Immature natural killer cell (primary cell): ENCODE measurements around the gene EIF4A2. TPM values are rescaled to one million over a fixed set of nuclear protein-coding genes. Genes with fewer than 3 reads are reported as not detected.
"Not testable (repeated sequence)": the region's sequence is repeated elsewhere in the genome, so short reads cannot be mapped to it uniquely, and the experiment has no call there.

ENCODE experiments used
- DNase-seq, 3 donors: peaks; one replicate each; pipeline ENCODE4 v3.0.0; 2022; ENCODE audit warnings: mixed read lengths in 1 of 3
- H3K27ac Mint-ChIP-seq, 6 donors: one replicate each; pipeline ENCODE4 v1.8.0; 2020; ENCODE audit warnings: mixed read lengths in 6 of 6, mild to moderate bottlenecking in 5 of 6, inconsistent platforms in 4 of 6, moderate library complexity in 3 of 6
- H3K27me3 Mint-ChIP-seq, 3 donors: one replicate each; pipeline ENCODE4 v1.8.0; 2020 to 2021; ENCODE audit warnings: low read depth in 3 of 3, mild to moderate bottlenecking in 3 of 3, mixed read lengths in 3 of 3, moderate library complexity in 3 of 3, inconsistent platforms in 1 of 3
- H3K36me3 Mint-ChIP-seq, 3 donors: one replicate each; pipeline ENCODE4 v1.8.0; 2020; ENCODE audit warnings: mixed read lengths in 3 of 3, inconsistent platforms in 2 of 3, mild to moderate bottlenecking in 2 of 3
- H3K4me1 Mint-ChIP-seq, 2 donors: one replicate each; pipeline ENCODE4 v1.8.0; 2020; ENCODE audit warnings: inconsistent platforms in 2 of 2, mild to moderate bottlenecking in 2 of 2, mixed read lengths in 2 of 2, moderate library complexity in 1 of 2
- H3K4me3 Mint-ChIP-seq, 5 donors: one replicate each; pipeline ENCODE4 v1.8.0; 2020; ENCODE audit warnings: mild to moderate bottlenecking in 5 of 5, mixed read lengths in 5 of 5, inconsistent platforms in 3 of 5, moderate library complexity in 3 of 5
- H3K9me3 Mint-ChIP-seq, 6 donors: one replicate each; pipeline ENCODE4 v1.8.0; 2020; ENCODE audit warnings: mild to moderate bottlenecking in 6 of 6, mixed read lengths in 6 of 6, inconsistent platforms in 4 of 6, moderate library complexity in 3 of 6
- polyA plus RNA-seq, 3 donors: library from polyadenylated mRNA; unstranded; fragments of 300-500 nt; fragmentation: Illumina TruSeq; gene quantifications; one replicate each; pipeline ENCODE4 v1.2.3, GENCODE V29; 2021

The EIF4A2 gene
- polyA plus RNA-seq, 3 donors from 2014 or later, result 132 to 151 (median 140) TPM

DNA sequence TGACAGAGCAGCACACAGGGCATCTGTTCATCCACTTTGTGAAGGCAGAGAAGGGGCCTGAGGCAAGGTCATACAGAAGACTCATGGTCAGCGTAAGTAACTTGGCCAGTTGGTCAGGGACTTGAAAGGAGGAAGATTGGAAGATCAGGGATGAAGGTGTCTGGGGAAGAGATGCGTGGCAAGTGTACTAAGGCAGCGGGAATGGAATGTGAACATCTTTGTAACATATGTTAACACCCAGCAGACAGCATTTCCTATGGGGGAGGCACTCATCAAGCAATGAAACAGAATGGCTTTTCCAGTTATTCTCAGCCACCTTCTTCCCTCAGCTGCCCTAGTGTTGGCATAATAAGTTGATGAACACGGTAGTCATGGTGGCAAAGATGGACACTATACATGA lies 30.7 kb downstream of the EIF4A2 start:
- H3K27ac Mint-ChIP-seq, result no peak overlapping the region
- H3K9me3 Mint-ChIP-seq, result peaks cover 0 to 2% (median 0%) of the 10 kb centered on the region in 6 donors
- H3K36me3 Mint-ChIP-seq, result no peaks in the 10 kb centered on the region
- H3K4me3 Mint-ChIP-seq, result no peak overlapping the region
- no peaks in the 10 kb centered on the region for H3K4me1 Mint-ChIP-seq
- peaks cover 0 to 2% (median 0%) of the 10 kb centered on the region in 3 donors for H3K27me3 Mint-ChIP-seq
- DNase-seq, result no peak

DNA sequence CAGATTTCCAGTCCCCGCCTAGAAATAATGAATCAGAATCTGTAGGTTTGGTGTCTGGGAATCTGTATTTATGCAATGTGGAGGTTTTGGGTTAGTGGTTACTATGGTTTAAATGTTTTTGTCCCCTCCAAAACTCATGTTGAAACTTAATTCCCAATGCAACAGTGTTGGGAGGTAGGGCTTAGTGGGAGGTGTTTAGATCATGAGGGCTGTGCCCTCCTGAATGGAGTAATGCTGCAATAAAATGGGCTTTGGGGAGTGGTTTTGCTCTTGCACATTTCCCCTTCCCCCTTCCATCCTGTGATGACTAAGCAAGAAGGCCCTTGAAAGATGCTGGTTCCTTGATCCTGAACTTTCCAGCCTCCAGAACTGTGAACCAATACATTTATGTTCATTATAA lies 32.1 kb downstream of the EIF4A2 start:
- no peak for DNase-seq
- Mint-ChIP-seq H3K27me3 (peaks cover 0 to 2% (median 0%) of the 10 kb centered on the region in 3 donors), H3K4me3 (no peak overlapping the region), H3K4me1 (no peaks in the 10 kb centered on the region), H3K27ac (no peak overlapping the region), H3K9me3 (no peaks in the 10 kb centered on the region), H3K36me3 (no peaks in the 10 kb centered on the region)

DNA sequence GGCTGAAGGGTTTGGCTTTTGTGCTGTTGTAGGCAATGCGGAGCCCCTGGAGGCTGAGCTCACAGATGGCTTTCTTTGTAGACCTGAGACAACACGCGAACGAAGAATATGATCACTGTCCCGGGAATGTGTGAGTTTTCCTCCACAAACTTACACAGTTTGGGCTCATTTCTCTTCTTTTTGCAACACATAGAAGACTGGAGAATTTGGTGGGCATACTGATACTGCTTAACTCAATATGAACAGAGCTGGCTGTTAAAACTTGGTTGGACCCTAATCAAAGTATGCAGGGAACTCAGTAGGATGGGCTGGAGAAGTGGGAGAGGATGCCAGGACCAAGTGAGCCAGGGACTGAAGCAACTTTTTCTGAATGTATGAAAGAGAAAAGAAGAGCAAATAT lies 35.1 kb downstream of the EIF4A2 start:
- Mint-ChIP-seq H3K27me3 (peaks cover 0 to 3% (median 2%) of the 10 kb centered on the region in 3 donors), H3K9me3 (no peaks in the 10 kb centered on the region), H3K4me3 (no peak overlapping the region), H3K4me1 (no peaks in the 10 kb centered on the region), H3K36me3 (no peaks in the 10 kb centered on the region), H3K27ac (no peak overlapping the region)
- no peak for DNase-seq

DNA sequence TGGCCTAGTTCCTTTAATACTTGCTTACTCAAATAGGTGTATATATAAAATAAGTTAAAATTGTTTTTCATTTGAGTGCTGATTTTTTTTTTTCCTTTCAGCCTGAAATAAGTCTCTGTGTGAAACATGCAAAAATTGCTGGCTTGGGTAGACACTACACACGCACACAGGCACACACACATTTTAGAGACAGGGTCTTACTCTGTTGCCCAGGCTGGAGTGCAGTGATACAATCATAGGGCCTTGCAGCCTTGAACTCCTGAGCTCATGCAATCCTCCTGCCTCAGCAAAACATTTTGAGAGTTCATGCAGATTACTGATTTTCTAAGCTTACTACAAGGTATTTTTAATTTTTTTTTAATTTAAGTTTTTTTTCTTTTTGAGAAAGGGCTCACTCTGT lies 35.6 kb downstream of the EIF4A2 start:
- no peaks in the 10 kb centered on the region for H3K4me1 Mint-ChIP-seq
- H3K36me3 Mint-ChIP-seq, result no peaks in the 10 kb centered on the region
- H3K9me3 Mint-ChIP-seq, result no peaks in the 10 kb centered on the region
- H3K27ac Mint-ChIP-seq, result no peak overlapping the region
- H3K27me3 Mint-ChIP-seq, result peaks cover 0 to 3% (median 2%) of the 10 kb centered on the region in 3 donors
- H3K4me3 Mint-ChIP-seq, result no peak overlapping the region
- DNase-seq, result no peak

DNA sequence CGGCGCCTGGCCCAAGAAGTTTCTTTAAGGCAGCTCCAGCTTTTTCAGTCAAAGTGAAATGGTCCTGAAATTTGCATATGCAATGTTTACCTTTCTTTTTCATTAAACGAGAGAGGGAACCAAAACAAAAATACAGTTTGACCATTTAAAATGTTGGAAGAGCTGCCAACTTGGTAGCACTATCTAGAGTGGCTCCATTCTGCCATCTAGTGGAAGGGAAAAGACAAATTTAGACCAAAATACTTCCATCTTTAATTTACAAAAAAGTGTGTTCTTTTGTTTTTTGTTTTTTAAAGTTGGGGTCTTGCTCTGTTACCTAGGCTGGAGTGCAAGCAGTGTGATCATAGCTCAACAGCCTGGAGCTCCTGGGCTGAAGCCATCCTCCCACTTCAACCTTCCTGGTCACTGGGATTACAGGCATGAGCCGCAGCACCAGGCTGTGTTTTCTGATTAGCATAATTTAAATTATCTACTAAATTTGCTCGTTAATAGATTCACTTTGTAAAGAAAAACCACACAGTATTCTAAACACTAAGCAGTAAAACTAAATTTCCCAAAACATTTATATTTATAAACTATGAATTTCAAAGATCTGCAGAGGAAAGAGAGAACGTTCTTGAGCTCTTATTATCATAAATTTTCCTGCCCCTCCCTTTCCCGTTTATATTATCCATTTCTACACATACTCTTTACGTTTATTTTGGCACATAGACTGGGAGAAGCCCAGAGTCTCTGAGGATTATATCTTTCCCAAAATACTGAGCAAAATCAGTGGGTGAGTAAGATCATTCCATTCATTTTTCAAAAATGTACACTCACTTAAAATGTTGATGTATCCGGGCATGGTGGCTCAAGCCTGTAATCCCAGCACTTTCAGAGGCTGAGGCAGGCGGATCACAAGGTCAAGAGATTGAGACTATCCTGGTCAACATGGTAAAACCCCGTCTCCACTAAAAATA lies 38.3 kb downstream of the EIF4A2 start:
- Mint-ChIP-seq H3K9me3 (no peaks in the 10 kb centered on the region), H3K4me1 (peaks cover 13 to 14% of the 10 kb centered on the region in 2 donors), H3K27ac (no peak overlapping the region), H3K27me3 (peaks cover 9 to 23% (median 17%) of the 10 kb centered on the region in 3 donors), H3K36me3 (no peaks in the 10 kb centered on the region), H3K4me3 (no peak overlapping the region)
- peak; percentile 34 to 52 (median 48) for DNase-seq

DNA sequence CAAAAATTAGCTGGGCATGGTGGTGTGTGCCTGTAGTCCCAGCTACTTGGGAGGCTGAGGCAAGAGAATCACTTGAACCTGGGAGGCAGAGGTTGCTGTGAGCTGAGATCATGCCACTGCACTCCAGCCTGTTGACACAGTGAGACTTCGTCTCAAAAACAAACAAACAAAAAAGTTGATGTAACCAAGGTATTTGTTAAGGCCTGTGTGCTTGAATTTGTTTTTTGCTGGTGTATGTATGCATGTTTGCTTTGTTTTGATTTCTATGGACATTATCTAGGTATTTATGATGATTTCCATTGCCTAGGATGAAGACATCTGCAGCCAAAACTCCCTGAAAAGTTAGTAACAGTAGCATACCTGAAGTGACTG lies 39.0 kb downstream of the EIF4A2 start:
- Mint-ChIP-seq H3K4me1 (peaks cover 13 to 16% of the 10 kb centered on the region in 2 donors), H3K27me3 (peaks cover 9 to 24% (median 18%) of the 10 kb centered on the region in 3 donors)
- not testable (repeated sequence) for H3K9me3 Mint-ChIP-seq, H3K36me3 Mint-ChIP-seq, DNase-seq, H3K4me3 Mint-ChIP-seq, H3K27ac Mint-ChIP-seq

DNA sequence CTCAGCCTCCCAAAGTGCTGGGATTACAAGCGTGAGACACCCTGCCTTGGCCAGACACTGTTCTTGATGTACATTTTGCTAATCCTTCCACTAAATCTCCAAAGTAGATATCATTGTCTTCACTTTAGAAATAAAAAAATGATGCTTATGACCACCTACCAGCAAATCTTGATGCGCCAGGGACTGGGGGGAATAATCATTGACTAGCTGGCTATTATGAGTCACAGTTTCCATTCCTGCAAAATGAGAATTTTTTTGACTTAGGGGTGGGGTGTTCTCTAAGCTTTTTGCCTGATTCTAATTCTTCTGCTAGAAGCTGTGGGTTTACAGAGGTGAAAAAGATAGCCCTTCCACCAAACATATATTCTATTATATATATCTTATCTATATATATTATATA lies 40.0 kb downstream of the EIF4A2 start:
- Mint-ChIP-seq H3K9me3 (no peaks in the 10 kb centered on the region), H3K4me3 (no peak overlapping the region), H3K27ac (no peak overlapping the region), H3K4me1 (peaks cover 13 to 16% of the 10 kb centered on the region in 2 donors), H3K27me3 (peaks cover 9 to 24% (median 18%) of the 10 kb centered on the region in 3 donors), H3K36me3 (no peaks in the 10 kb centered on the region)
- no peak for DNase-seq

DNA sequence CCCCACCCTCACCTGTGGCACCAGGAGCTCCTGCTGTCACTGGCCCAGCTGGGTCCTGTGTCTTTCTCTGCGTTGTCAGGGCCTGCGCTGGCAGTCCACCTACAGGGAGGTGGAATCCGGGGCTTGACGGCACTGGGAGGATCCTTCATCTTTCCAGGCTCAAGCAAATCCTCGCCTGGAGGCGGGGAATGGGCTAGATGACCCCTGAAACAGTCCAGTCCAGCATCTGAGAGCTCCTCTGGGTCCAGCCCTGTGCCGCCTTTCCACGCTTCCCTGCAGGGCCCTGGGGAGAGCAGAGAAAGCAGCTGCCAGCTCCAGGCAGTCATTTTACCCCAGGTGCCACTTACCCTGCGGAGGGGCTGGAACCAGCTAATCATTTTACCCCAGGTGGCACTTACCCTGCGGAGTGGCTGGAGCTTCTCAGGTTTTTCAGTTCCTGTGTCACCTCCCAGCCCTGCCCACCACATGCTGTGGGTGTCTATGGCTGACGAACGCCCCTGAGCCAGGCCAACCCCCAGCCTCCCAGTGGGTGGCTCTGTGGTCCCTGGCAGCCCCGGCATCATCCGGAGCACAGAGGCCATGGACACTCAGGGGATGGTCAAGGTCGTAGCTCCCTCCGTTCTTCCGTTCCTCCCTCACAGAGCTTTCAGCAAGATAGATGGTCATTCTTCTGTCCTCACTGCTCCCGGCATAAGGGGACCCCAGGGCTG lies 41.2 kb downstream of the EIF4A2 start:
- Mint-ChIP-seq H3K9me3 (no peaks in the 10 kb centered on the region), H3K4me3 (no peak overlapping the region), H3K4me1 (peaks cover 13 to 16% of the 10 kb centered on the region in 2 donors), H3K36me3 (no peaks in the 10 kb centered on the region), H3K27ac (no peak overlapping the region), H3K27me3 (peaks cover 11 to 26% (median 25%) of the 10 kb centered on the region in 3 donors)
- DNase-seq, result no peak

DNA sequence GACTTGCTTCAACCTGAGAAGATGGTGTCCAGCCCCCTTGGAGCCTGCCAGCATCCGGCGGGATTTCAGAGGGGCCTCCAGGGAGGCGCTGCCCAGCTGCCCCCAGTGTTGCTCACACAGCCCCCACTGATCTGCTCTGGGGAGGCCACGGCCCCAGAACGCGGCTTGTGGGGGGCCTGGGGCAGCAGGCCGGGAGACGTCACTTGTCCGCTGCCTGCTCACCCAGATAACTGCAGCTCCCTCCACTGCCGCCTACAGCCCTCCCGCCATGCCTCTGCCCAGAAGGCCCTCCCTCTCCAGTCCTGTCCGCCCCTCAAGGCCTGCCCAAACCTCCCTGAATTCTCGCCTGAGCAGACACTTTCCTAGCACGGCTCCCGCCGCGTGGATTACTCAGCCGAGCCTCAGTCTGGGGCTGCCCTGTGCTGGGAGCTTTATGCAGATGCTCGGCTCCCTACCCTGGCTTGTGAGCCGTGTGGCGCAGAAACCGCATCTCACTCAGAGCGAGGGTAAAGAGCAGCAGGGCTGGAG lies 42.0 kb downstream of the EIF4A2 start:
- no peak for DNase-seq
- peaks cover 16 to 32% (median 29%) of the 10 kb centered on the region in 3 donors for H3K27me3 Mint-ChIP-seq
- H3K4me3 Mint-ChIP-seq, result peak overlapping the region in 4 of 5 donors; percentile 63 to 82 (median 76)
- no peaks in the 10 kb centered on the region for H3K9me3 Mint-ChIP-seq
- no peak overlapping the region for H3K27ac Mint-ChIP-seq
- peaks cover 13 to 16% of the 10 kb centered on the region in 2 donors for H3K4me1 Mint-ChIP-seq
- no peaks in the 10 kb centered on the region for H3K36me3 Mint-ChIP-seq

DNA sequence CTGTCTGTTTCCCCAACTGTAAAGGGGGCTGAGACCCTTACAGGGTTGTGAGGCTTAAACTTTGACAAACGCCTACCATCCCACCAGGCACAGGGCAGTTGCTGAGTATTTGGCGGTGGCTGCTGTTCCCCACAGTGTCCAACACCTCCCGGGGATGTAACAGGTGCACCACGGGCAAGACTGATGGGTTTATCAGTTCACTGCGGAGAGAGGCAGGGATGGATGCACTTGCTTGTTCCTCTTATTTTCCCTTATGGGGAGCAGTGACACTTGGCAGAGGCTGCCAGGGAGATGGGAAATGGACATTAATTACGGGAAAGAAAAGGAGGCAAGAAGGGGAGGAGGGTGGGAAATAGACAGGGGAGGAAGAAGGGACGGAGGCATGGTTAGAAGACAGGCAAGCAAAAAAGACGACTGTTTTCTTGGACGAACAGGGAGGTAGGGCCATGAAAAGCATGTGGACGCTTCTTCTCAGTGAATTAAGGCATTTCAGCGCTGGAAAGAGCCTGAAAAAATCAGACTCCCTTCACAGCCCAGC lies 42.6 kb downstream of the EIF4A2 start:
- Mint-ChIP-seq H3K4me3 (peak overlapping the region; percentile 63 to 82 (median 78)), H3K27ac (no peak overlapping the region), H3K36me3 (no peaks in the 10 kb centered on the region), H3K9me3 (no peaks in the 10 kb centered on the region), H3K27me3 (peaks cover 18 to 38% (median 32%) of the 10 kb centered on the region in 3 donors), H3K4me1 (peaks cover 13 to 16% of the 10 kb centered on the region in 2 donors)
- peak in 1 of 3 donors; percentile 5 for DNase-seq

DNA sequence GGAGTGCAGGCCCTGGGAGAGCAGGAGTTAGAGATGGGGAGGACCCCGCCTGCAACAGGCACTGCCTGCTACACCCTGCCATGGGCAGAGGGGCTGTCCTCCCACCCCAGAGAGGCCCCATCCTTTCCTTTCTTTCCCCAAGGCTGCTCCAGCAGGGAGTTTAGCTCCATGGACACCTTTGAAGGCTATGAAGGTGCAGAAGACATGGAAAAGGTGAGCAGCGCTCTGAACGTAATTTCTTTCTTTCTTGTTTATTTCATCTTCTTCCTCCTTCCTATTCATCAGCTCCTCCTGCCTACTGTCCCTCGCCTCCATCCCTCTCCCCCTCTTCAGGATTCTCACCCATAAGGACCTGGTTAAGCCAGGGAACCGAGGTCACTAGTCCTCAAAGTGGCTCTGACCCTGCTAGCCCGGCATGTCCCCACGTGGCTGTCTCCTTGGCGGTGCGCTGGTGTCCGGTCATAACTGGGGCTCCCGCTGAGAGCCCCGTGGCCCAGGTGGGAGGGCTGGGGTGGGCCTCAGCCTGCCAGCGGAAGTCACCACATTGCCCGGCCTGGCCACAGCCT lies 43.1 kb downstream of the EIF4A2 start:
- no peaks in the 10 kb centered on the region for H3K9me3 Mint-ChIP-seq
- peak; percentile 7 to 30 (median 18) for DNase-seq
- H3K27ac Mint-ChIP-seq, result peak overlapping the region in 1 of 6 donors; percentile 4
- peaks cover 13 to 16% of the 10 kb centered on the region in 2 donors for H3K4me1 Mint-ChIP-seq
- H3K36me3 Mint-ChIP-seq, result no peaks in the 10 kb centered on the region
- H3K27me3 Mint-ChIP-seq, result peaks cover 18 to 38% (median 36%) of the 10 kb centered on the region in 3 donors
- H3K4me3 Mint-ChIP-seq, result peak overlapping the region; percentile 72 to 82 (median 78)

DNA sequence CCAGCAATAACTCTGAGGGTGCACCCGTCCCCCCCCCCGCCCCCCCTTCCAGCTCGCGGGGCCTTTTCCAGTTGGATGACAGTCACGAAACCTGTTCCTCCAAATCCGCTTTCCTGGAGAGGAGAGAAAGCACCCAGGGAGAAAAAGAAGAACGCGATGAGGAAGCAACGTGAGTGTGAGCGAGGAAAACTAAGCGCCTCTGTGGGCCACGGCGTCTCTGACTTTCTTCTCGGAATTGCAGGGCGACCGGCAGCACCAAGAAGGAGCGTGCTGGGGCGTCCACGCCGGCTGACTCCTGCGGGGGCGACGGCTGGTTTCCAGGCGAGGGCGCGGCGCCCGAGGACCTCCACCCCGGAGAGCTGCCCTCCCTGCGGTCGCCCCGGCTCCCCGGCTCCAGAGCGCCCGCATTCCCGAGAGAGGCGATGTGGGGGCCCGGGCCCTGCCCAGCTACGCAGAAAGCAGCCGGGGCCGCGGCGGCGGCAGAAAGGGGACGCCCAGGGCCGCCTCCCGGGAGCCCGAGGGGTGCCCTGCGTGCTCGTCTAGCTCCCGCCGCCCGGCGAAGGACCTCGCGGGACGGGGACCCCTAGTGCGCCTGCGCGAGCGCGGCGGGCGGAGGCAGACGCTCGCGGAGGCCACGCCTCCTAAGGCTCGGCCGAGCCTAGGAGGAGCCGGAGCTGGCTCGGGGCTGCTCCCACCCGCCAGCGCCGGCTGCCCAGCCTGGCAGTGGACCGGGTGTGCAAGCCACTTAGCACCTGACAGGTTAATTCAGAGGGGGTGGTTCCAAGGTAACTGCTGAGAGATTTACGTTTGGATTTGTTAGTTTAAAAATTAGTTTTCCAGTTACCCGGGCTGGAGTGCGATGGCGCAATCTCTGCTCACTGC lies 43.8 kb downstream of the EIF4A2 start:
- DNase-seq, result peak; percentile 84 to 88 (median 88)
- Mint-ChIP-seq H3K27me3 (peaks cover 18 to 42% (median 39%) of the 10 kb centered on the region in 3 donors), H3K4me1 (peaks cover 13 to 16% of the 10 kb centered on the region in 2 donors), H3K36me3 (no peaks in the 10 kb centered on the region), H3K9me3 (no peaks in the 10 kb centered on the region), H3K4me3 (peak overlapping the region; percentile 72 to 82 (median 78)), H3K27ac (no peak overlapping the region)
